Measurements from ENCODE around the gene PACRG.

PACRG gene

GRCh38 chr6:163120223-163120622 is 392.4 kb downstream of the PACRG start:
- FAIRE-seq (no peak), DNase-seq (ENCODE audit: insufficient read length, low spot score) (no peak)
- TF ChIP-seq POLR2A (IDR thresholded peaks at IDR 0.05; ENCODE audit: low read depth, low read length), result no peak

GRCh38 chr6:163121270-163121669 is 393.5 kb downstream of the PACRG start:
- no peak for FAIRE-seq
- DNase-seq (ENCODE audit: insufficient read length, low spot score), result no peak

DNA sequence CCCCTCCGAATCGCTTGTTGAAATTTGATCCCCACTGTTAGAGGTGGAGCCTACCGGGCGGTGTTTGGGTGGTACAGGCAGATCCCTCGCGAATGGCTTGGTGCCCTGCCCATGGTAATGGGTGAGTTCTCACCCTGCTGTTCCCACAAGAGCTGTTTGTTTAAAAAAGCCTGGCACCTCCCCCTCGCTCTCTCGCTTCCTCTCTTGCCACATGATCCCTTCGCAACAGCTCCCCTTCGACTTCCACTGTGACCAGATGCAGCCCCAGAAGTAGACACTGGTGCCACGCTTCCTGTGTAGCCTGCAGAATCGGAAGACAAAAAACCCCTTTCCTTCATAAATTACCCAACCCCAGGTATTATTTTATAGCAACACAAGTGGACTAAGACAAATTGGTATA is 394.6 kb downstream of the PACRG start:
- no peak for DNase-seq (ENCODE audit: insufficient read length, low spot score)
- FAIRE-seq, result no peak
- TF ChIP-seq POLR2A (IDR thresholded peaks at IDR 0.05; ENCODE audit: low read depth, low read length), result no peak

More at GRCh38 chr6:163121270-163121669, 393.5 kb downstream of the PACRG start:
- no peak for TF ChIP-seq POLR2A (IDR thresholded peaks at IDR 0.05; ENCODE audit: low read depth, low read length)

DNA sequence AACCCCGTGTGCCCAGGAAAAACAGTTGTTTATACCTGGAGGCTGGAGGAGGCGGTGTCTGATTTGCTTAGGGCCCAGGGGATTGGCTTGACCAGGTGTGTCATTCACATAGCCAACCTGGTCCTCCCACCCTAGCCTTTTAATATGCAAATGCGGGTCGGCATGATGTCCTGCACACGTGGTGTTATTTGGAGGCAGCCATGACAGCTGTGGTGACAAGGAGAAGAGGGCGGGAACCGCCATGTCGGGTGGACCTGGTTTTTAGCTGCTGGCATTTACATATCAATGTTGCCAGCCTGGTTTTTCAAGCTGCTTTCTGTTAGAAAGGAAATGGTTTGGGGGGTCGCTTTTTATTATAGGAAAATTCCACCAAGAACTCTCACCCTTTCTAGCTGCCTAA is 395.3 kb downstream of the PACRG start:
- no peak for DNase-seq (ENCODE audit: insufficient read length, low spot score)
- no peak for TF ChIP-seq POLR2A (IDR thresholded peaks at IDR 0.05; ENCODE audit: low read depth, low read length)
- FAIRE-seq, result no peak

DNA sequence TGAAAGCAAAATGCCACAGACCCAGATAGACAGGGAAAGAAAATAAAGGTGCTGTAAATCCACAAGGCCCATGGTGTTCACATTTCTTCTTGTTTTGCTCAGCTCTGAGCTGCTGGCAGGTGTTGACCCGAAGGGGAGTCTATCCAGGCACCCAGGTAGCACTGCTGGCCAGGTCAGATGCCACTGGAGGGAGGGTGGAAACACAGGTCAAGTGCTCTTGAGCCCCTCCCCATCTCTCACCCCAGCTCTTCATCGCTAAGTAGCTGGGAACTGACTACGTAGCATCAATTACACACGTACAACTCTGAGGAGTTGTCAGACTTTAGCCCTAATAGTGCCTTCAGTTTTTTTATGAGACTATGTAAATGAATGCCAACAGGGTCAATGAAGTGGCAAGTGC is 399.0 kb downstream of the PACRG start:
- FAIRE-seq (no peak), DNase-seq (ENCODE audit: insufficient read length, low spot score) (no peak)
- TF ChIP-seq POLR2A (IDR thresholded peaks at IDR 0.05; ENCODE audit: low read depth, low read length), result no peak

DNA sequence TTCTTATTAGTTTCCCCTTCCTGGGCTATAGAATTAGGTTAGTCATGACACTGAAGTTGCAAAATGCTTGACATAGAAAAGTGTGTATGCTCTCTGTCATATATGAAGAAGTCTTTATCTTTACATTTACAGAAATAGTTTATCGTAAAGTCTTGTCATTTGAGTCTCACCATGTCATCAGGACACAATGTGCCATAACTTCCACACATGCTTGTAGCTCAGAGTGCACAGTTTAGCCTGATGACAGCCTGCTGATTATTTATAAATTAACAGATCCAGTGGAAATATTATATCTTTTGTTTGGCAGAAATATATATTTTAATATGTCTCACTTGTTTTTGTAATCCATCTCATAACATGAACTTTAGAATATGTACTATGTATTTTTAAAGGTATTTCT is 399.8 kb downstream of the PACRG start:
- FAIRE-seq (no peak), DNase-seq (ENCODE audit: insufficient read length, low spot score) (no peak)
- no peak for TF ChIP-seq POLR2A (IDR thresholded peaks at IDR 0.05; ENCODE audit: low read depth, low read length)

- FAIRE-seq (no peak), DNase-seq (ENCODE audit: insufficient read length, low spot score) (no peak)
- no peak for TF ChIP-seq POLR2A (IDR thresholded peaks at IDR 0.05; ENCODE audit: low read depth, low read length)
These were observed 400.6 kb downstream of the PACRG start for GRCh38 chr6:163128324-163128723.

DNA sequence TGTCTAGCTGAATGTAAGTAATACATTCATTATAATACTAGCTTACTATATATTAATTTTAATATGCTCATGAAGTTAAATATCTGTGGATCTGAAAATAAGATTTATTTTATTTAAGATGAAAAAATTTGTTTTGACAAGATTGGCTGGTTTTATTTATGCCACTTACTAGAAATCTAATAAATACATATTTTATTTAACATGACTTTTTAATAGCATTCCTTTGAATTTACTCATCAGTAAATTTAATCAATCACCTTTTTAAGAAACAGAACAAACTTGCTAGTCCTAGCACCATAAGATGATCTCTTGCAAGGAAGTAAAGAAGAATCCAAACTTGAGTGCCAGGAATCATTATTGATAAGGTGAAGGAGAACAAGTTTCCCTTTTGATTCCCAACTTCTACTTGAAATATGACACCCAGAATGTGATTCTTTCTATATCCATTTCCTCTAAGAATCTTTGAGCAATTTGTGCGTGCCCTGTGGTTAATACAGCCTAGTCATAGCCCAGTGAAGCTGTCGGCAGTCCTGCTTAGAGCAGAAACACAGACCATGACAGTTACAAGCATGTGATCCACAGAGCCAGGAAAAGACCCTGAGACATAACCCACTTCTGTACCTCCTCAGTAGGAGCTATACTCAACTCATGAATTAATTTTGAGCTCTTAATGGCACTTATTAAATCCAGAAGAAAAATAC is 404.4 kb downstream of the PACRG start:
- TF ChIP-seq POLR2A (IDR thresholded peaks at IDR 0.05; ENCODE audit: low read depth, low read length), result no peak
- DNase-seq (ENCODE audit: insufficient read length, low spot score), result no peak
- FAIRE-seq, result no peak

DNA sequence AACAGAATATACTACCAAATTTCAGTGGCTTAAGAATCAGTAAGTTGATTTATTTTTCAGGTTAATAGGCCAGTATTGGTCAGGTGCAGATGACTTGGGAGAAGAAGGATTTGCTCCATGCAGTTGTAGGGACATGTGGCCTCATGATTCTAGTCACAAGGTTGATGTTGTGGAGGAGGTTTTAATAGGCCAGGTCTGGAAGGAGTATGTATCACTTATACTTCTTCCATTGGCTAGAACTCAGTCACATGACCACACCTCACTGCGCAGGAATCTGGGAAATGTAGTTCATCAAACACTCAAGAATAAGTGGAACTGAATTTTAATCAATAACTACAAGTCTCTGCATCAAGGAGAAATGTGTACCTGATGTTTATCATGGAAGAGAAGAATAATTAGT is 405.2 kb downstream of the PACRG start:
- no peak for DNase-seq (ENCODE audit: insufficient read length, low spot score)
- FAIRE-seq, result no peak
- no peak for TF ChIP-seq POLR2A (IDR thresholded peaks at IDR 0.05; ENCODE audit: low read depth, low read length)

- DNase-seq (ENCODE audit: insufficient read length, low spot score), result no peak
- no peak for TF ChIP-seq POLR2A (IDR thresholded peaks at IDR 0.05; ENCODE audit: low read depth, low read length)
- no peak for FAIRE-seq
These were observed 405.9 kb downstream of the PACRG start for GRCh38 chr6:163133691-163134090.

DNA sequence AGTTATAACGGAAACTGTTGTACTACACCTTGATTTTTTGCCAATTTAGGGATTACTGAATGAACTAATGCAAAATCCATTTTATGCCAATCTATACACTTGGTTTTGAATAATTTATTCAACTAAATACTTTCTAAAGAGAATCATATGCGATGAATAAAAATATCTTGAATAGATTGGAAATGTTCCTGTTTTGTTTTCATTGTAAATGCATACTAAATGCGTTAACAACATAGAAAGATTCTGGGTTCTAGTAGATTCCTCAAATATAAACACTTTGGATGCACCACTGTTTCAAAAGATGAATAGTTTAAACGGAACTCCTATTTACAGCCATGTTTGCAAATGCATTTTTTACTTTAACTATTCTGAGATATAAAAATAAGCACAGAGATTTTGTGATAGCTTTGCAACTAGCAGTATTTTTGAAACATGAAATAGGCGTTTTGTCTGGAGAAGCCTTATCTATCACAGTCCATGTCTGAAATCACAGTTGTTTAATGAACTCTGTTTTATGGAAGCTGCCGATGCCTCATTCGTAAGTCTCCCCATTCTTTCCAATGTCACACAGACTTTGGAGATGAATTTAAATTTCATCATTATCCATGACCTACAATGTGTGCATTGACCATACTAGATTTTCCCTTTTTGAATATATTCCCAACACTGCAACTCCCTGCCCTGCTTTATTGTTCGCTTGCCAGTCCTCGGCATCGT is 409.1 kb downstream of the PACRG start:
- DNase-seq (ENCODE audit: insufficient read length, low spot score) (no peak), FAIRE-seq (no peak)
- no peak for TF ChIP-seq POLR2A (IDR thresholded peaks at IDR 0.05; ENCODE audit: low read depth, low read length)

DNA sequence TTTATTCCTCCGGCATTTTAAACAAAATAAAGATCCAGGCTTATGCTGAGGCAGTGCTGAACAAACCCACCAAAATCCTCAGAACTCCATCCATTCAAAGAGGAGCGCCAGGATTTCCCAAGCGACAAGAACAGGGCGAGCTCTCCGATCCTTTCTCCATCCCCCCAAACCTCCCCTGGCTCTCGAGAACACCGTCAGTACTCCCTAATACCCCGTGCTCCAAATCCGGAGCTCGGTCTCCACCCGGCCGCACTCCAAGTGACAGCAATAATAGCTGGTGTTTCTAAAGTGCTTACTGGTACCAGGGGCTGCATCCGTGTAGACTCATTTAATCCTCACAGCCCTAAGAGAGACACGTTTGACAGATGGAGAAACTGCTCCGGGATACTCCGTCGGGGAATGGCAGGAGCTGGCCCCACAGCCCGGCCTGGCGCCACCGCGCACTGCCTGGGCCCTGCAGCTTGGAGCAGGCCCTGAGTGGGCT is 409.7 kb downstream of the PACRG start:
- no peak for TF ChIP-seq POLR2A (IDR thresholded peaks at IDR 0.05; ENCODE audit: low read depth, low read length)
- FAIRE-seq (no peak), DNase-seq (ENCODE audit: insufficient read length, low spot score) (no peak)

- no peak for DNase-seq (ENCODE audit: insufficient read length, low spot score)
- no peak for TF ChIP-seq POLR2A (IDR thresholded peaks at IDR 0.05; ENCODE audit: low read depth, low read length)
- FAIRE-seq, result no peak
These were observed 418.3 kb downstream of the PACRG start for GRCh38 chr6:163146036-163146435.

DNA sequence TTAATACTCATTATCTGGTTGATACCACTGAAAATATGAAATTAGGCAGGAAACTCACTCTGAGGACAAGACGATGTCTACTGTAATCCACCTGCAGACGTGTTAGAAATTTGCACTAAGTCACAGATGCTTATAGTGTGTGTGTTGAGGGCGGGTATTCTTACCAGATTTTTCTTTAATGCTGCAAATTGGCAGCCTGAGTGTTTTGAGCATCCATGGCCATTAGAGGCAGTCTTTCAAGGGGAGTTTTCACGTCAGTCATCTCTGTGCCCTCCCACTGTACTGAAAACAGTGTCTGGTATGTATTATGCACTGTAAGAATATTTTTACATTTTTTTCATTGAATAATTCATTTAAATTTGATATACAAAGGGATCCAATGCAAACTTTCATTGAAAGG is 420.2 kb downstream of the PACRG start:
- FAIRE-seq, result no peak
- no peak for TF ChIP-seq POLR2A (IDR thresholded peaks at IDR 0.05; ENCODE audit: low read depth, low read length)
- no peak for DNase-seq (ENCODE audit: insufficient read length, low spot score)

All from H54 (cell line).